Left forelimb (tissue), 1 donor: ENCODE results near the gene UGT2B7.

ENCODE experiments used
- DNase-seq: peaks from one replicate; pipeline ENCODE4 v3.0.0-alpha.2; 2018; ENCODE audit warnings: low spot score

UGT2B7 gene

GRCh38 chr4:69156913-69157312 lies 60.6 kb downstream of the UGT2B7 start:
- no peak for DNase-seq
